Aorta (tissue), 5 donors: Measurements from ENCODE around the gene GALNT2. TPM values are rescaled to one million over a fixed set of nuclear protein-coding genes. Genes with fewer than 3 reads are reported as not detected.

ENCODE experiments used
- ATAC-seq: fragments of 200-7000 bp; cut with Tn5 transposase; one replicate; pipeline ENCODE4 v1.9.1; 2022; ENCODE audit warnings: moderate library complexity; ENCODE audit not compliant: low FRiP score
- DNase-seq, 2 donors: peaks; one replicate each; pipeline ENCODE4 v3.0.0-alpha.2; 2020
- H3K27ac ChIP-seq, 2 donors: one replicate each; pipeline ENCODE4 v1.5.1; 2013; ENCODE audit warnings: low read length in 2 of 2, mild to moderate bottlenecking in 2 of 2, moderate library complexity in 2 of 2, control low read depth in 1 of 2, inconsistent platforms in 1 of 2, low read depth in 1 of 2
- H3K27me3 ChIP-seq, 2 donors: one replicate each; pipeline ENCODE4 v1.6.1; 2013; ENCODE audit warnings: control low read depth in 1 of 2, low read length in 1 of 2, mild to moderate bottlenecking in 1 of 2, moderate library complexity in 1 of 2; ENCODE audit not compliant: insufficient read depth in 2 of 2, control insufficient read depth in 1 of 2
- H3K36me3 ChIP-seq, 2 donors: one replicate each; pipeline ENCODE4 v1.6.1; 2013; ENCODE audit warnings: control low read depth in 1 of 2, low read length in 1 of 2, mild to moderate bottlenecking in 1 of 2; ENCODE audit not compliant: insufficient read depth in 2 of 2, control insufficient read depth in 1 of 2
- H3K4me1 ChIP-seq, 2 donors: one replicate each; pipeline ENCODE4 v1.6.1; 2013; ENCODE audit warnings: low read length in 2 of 2, control low read depth in 1 of 2, mild to moderate bottlenecking in 1 of 2, moderate library complexity in 1 of 2; ENCODE audit not compliant: insufficient read depth in 2 of 2, control insufficient read depth in 1 of 2
- H3K4me3 ChIP-seq, 2 donors: one replicate each; pipeline ENCODE4 v1.5.1; 2013; ENCODE audit warnings: low read length in 2 of 2, control low read depth in 1 of 2, mild to moderate bottlenecking in 1 of 2
- H3K9me3 ChIP-seq: one replicate; pipeline ENCODE4 v1.6.1; 2013; ENCODE audit warnings: mild to moderate bottlenecking, low read length; ENCODE audit not compliant: control insufficient read depth
- WGBS, 2 donors: extraction: QIAGEN DNeasy Blood & Tissue Kit; methylation state at CpG; one replicate each; pipeline ENCODE4 v1.1.7; 2013; 5-methylcytosine and 5-hydroxymethylcytosine counted together
- intact Hi-C, 2 donors: fragments of 100-400 bp; cut with DNase I; formaldehyde crosslinking; loops; one replicate each; pipeline versions ENCODE4 v1.14.2 to v1.15.0; 2022
- polyA plus RNA-seq, 2 donors: library from polyadenylated mRNA; stranded (reverse); fragments of 200-250 nt; gene quantifications; one replicate each; pipeline ENCODE4 v1.2.3, GENCODE V29; 2013
- total RNA-seq, 2 donors: library from RNA; stranded (reverse); fragmentation: NEBNext Ultra II Directional; extraction: Animal tissue kit (Norgen Biotek cat#: 25700); gene quantifications; one replicate each; pipeline ENCODE4 v1.2.1, GENCODE V29; 2021
- donor health status: healthy with polysubstance abuse.
- donor health status: Bipolar disorder and iron deficiency.
- donor health status: DM: no; HTN: no; CAD: no.
- donor health status: DM: no; HTN: no; CAD: no.
- donor health status: DM: yes; HTN: yes; CAD: no.

The GALNT2 gene
- total and polyA plus RNA-seq, 4 donors, result 29.1 to 116 (median 105) TPM

DNA sequence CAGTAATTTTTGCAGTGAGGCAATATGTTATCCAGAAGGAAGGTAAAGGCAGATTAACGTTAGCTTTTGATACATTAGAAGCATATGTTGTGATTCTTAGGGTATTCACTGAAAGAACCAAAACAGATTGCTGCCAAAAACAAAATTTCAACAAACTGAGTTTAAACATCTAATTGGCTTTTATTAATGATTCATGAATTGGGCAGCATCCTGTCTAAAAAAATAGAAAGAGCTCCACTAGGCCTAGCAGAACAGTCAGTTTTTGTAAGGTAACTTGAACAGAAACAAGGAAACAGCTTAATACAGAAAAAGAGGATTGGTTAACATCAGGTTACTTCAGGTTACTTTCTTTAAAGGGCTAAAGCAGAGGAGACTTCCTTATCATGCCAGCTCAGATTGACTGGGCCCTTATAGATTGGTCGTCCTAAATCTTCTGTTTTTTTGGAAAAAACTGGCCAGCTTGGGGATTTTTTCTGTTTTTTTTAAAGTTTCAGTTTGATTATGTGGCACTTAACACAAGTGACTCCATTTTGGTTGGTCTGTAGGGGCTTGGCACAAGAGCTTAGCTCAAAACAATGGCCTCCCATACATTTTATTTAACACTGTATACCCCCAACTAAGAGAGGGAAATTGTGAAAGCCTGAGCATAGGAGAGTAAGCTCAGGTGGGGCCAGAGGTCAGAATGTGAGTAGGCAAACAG, 36.8 kb upstream of the GALNT2 start:
- no peaks in the 10 kb centered on the region for H3K27me3 ChIP-seq
- no peak for ATAC-seq
- DNase-seq, result no peak
- 90 to 94% methylated on average over 2 of the region's 2 CpGs for WGBS, 2 donors
- peaks cover 3% of the 10 kb centered on the region for H3K9me3 ChIP-seq
- H3K4me3 ChIP-seq, result no peak overlapping the region
- H3K27ac ChIP-seq, result no peak overlapping the region
- H3K36me3 ChIP-seq, result no peaks in the 10 kb centered on the region
- H3K4me1 ChIP-seq, result no peaks in the 10 kb centered on the region
- intact Hi-C loops, result no loop called here

DNA sequence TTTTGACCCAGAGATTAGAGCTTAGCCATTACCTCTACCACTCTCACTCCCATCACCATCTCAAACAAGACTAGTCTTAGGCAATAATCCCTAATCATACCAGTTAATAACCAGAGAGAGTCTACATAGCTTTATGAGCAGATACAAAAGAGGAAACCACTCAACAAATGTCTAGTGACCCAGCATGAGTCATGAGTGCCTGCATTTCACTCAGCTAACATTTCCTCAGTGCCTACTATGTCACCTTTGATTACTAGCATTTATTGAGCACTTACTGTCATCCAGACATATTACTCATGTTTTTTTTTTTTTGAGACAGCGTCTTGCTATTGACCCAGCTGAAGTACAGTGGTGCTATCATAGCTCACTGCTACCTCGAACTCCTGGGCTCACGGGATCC, 35.9 kb upstream of the GALNT2 start:
- intact Hi-C loops, result no loop called here
- WGBS, 2 donors, result 94% methylated on average over 3 of the region's 3 CpGs
- Histone ChIP-seq H3K27me3 (no peaks in the 10 kb centered on the region), H3K4me1 (no peaks in the 10 kb centered on the region), H3K27ac (no peak overlapping the region), H3K36me3 (no peaks in the 10 kb centered on the region), H3K9me3 (peaks cover 1% of the 10 kb centered on the region), H3K4me3 (no peak overlapping the region)
- DNase-seq, result no peak
- ATAC-seq, result no peak

DNA sequence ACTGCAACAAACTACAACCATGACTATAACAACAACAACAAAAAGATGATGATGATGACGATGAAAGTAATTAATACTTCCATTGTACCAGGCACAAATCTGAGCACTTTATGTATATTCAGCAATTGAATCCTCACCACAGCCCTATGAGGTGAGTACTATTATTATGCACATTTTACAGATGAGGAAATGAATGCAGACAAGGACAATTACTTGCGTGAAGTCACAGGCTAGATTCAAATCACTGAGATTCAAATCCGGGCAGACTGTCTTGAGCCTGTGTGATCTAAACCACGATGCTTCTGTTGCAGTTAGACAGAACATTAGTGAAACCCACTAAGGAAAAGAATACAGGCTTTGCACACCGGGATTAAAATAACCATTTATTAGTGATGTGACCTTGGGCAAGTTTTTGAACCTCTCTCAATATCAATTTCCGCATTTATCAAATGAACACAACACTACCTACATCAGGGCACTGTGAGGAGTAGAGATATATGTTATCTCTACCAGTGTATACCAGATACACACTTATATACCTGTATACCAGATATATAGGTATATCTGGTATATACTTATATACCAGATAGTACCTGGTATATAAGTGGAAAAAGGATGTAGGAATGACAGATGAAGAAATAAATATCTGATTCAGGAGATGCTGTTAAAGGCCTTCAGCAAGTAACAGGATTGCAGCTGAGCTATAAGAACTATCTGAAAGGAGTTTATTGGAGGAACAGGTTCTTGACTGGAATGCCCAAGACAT, 34.3 kb upstream of the GALNT2 start:
- intact Hi-C loops, result no loop called here
- ATAC-seq, result no peak
- Histone ChIP-seq H3K4me1 (no peaks in the 10 kb centered on the region), H3K4me3 (no peak overlapping the region), H3K27me3 (no peaks in the 10 kb centered on the region), H3K27ac (no peak overlapping the region), H3K9me3 (peaks cover 1% of the 10 kb centered on the region), H3K36me3 (no peaks in the 10 kb centered on the region)
- no peak for DNase-seq
- WGBS, 2 donors, result 93 to 97% methylated on average over 6 of the region's 6 CpGs

DNA sequence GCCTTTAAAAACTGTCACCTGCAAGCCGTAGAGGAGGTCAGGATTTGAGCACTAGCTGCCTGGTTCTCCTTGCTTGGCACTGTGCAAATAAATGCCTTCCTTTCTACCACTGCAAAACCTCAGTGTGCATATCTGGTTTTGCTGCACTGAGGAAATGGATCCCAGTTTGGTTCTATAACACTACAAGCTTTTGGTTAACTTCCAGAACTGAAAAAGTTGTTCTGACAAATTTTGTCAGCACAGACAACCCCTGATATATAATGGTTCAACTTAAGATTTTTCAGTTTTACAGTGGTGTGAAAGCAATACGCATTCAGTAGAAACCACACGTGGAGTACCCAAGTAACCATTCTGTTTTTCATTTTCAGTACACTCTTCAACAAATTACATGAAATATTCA, 29.8 kb upstream of the GALNT2 start:
- no peak overlapping the region for H3K27ac ChIP-seq
- no peaks in the 10 kb centered on the region for H3K4me1 ChIP-seq
- no peaks in the 10 kb centered on the region for H3K27me3 ChIP-seq
- no peak for ATAC-seq
- H3K9me3 ChIP-seq, result peaks cover 3% of the 10 kb centered on the region
- no peaks in the 10 kb centered on the region for H3K36me3 ChIP-seq
- WGBS, 2 donors, result 84 to 86% methylated on average over 3 of the region's 3 CpGs
- intact Hi-C loops, result no loop called here
- no peak overlapping the region for H3K4me3 ChIP-seq
- no peak for DNase-seq

DNA sequence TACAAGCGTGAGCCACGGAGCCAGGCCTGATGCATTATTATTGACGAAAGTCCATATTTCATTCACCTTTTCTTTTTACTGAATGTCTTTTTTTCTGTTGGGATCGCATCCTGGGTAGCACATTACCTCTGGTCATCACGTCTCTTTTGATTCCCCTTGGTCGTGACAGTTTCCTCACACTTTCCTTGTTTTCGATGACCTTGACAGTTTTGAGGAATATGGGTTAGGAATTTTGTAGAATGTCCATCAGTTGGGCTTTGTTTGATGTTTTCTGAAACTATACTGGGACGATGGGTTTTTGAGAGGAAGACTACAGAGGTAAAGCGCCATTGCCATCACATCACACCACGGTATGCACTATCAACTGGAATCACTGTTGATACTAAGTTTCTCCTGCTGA, 26.6 kb upstream of the GALNT2 start:
- intact Hi-C loops, result no loop called here
- H3K4me1 ChIP-seq, result no peaks in the 10 kb centered on the region
- ATAC-seq (no peak), DNase-seq (no peak)
- H3K4me3 ChIP-seq, result no peak overlapping the region
- no peaks in the 10 kb centered on the region for H3K36me3 ChIP-seq
- H3K27ac ChIP-seq, result no peak overlapping the region
- H3K27me3 ChIP-seq, result no peaks in the 10 kb centered on the region
- WGBS, 2 donors, result 94 to 96% methylated on average over 10 of the region's 10 CpGs
- peaks cover 2% of the 10 kb centered on the region for H3K9me3 ChIP-seq

DNA sequence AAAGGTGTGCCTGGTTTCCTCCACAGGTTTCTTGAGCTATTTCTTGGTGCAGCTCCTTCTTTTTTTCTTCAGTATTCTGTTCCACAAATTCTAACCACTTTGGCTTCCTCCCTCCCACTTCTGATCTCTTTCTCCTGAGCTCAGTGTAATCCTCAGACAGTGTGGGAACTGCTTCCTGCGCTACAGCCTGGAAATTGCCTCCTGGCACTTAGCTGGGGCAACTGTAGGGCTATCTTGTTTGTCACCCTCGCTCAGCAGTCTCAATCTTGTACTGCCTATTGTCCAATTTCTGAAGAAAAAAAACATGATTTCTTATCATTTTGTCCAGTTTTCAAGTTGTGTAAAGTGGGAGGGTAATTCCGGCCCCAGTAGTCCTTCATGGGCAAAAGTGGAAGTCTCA, 24.0 kb upstream of the GALNT2 start:
- WGBS, 2 donors, result 85 to 90% methylated on average over 3 of the region's 3 CpGs

DNA sequence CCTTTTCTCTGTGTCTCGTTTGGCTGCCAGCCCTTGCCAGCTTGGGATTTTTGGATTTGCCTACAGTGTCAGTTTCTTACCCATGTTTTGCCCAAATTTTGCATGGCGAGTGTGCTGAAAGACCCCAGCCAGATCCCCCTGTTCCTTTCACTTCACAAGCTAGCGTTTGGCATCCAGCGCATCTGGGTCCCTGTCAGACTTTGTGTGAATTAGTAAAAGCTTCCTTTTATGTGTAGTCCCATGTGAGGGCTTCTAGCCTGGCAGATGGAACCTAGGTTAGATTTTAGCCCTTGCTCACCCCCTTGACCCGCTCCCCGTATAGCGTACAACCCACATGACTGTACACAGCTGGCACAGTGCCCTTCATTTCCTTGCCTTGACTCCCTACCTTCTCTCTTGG, 22.3 kb upstream of the GALNT2 start:
- Histone ChIP-seq H3K4me3 (no peak overlapping the region), H3K4me1 (no peaks in the 10 kb centered on the region), H3K9me3 (no peaks in the 10 kb centered on the region), H3K27me3 (no peaks in the 10 kb centered on the region), H3K27ac (no peak overlapping the region), H3K36me3 (no peaks in the 10 kb centered on the region)
- 93 to 96% methylated on average over 7 of the region's 7 CpGs for WGBS, 2 donors
- ATAC-seq, result no peak
- intact Hi-C loops, result no loop called here
- no peak for DNase-seq

More for the DNA sequence above, 24.0 kb upstream of the GALNT2 start:
- no peak overlapping the region for H3K27ac ChIP-seq
- ATAC-seq, result no peak
- DNase-seq, result no peak
- no peaks in the 10 kb centered on the region for H3K36me3 ChIP-seq
- no peak overlapping the region for H3K4me3 ChIP-seq
- intact Hi-C loops, result no loop called here
- no peaks in the 10 kb centered on the region for H3K4me1 ChIP-seq
- peaks cover 2% of the 10 kb centered on the region for H3K9me3 ChIP-seq
- H3K27me3 ChIP-seq, result no peaks in the 10 kb centered on the region

DNA sequence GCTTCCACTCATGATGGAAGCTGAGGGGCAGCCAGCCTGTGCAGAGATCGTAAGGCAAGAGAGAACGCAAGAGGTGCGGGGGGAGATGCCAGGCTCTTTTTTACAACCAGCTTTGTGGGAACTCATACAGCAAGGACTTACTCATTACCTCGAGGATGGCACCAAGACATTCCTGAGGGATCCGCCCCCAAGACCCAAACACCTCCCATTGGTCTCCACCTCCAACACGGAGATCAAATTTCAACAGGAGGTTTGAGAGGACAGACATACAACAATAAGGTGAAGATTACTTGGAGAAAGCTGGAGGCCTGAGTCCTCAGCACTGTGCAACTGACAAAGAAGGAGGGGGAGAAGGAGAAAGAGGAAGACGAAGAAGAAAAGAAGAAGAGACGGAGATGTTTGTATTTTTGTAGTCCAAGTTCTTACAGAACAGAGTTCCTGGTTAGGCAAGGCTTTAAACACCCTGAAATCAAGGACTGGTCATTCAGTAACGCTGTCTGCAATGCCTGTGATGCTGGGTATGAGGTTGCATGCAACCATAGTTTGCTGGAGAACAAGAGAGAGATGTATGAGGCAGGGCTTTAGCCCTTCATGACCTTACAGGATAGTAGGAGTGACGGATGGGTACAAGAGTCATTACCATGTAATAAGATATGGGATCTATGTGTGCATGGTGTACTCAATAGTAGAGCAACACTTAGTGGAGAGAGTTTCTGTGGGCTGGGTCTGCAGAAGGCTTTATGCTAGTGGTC, 19.7 kb upstream of the GALNT2 start:
- WGBS, 2 donors, result 81% methylated on average over 10 of the region's 10 CpGs
- H3K27ac ChIP-seq, result no peak overlapping the region
- ATAC-seq (no peak), DNase-seq (no peak)
- H3K9me3 ChIP-seq, result no peaks in the 10 kb centered on the region
- no peak overlapping the region for H3K4me3 ChIP-seq
- intact Hi-C loops, result no loop called here
- H3K4me1 ChIP-seq, result no peaks in the 10 kb centered on the region
- no peaks in the 10 kb centered on the region for H3K27me3 ChIP-seq
- no peaks in the 10 kb centered on the region for H3K36me3 ChIP-seq
